K562 (cell line): ENCODE measurements around the gene DNASE2. TPM values are rescaled to one million over a fixed set of nuclear protein-coding genes. Genes with fewer than 3 reads are reported as not detected.
A peak's percentile ranks its signal among the peaks of the same experiment; 100 is the strongest.

ENCODE experiments used
- ATAC-seq: fragments of 200-7000 bp; cut with Tn5 transposase; 3 replicates; pipeline ENCODE4 v1.9.1; 2020; ENCODE audit warnings: moderate library complexity
- BruUV-seq: library from RNA; stranded (reverse); fragments of 400-500 nt; replicated peaks from 2 replicates; lab custom pipeline; 2021; lab: Mats Ljungman, UMichigan
- CTCF ChIA-PET: fragments of 300-600 bp; formaldehyde crosslinking; extraction: SDS; loops from one replicate; lab custom pipeline; 2021; ENCODE audit warnings: low intra/inter-chr PET ratio; lab: Yijun Ruan, JAX
- POLR2A ChIA-PET: fragments of 300-600, 350-650 bp; sonication (Branson Sonifier 250); formaldehyde crosslinking; extraction: SDS; loops from one replicate; lab custom pipeline; 2021; ENCODE audit warnings: antibody characterized with exemption, inconsistent platforms; lab: Yijun Ruan, JAX
- DNase-seq, 4 experiments: peaks; one replicate each; pipeline versions ENCODE4 v3.0.0 to v3.0.0-alpha.2; 2011 to 2018; ENCODE audit warnings: low spot score in 3 of 4, mixed read lengths in 3 of 4; ENCODE audit errors: extremely low read depth in 1 of 4
- FAIRE-seq: peaks from 2 replicates; lab custom pipeline; 2011; peaks lifted over from hg19 to GRCh38; lab: Jason Lieb, UNC
- H2AFZ ChIP-seq: 2 replicates; pipeline ENCODE4 v1.6.0; 2011; ENCODE audit warnings: low read depth, low read length, control low read depth, inconsistent platforms
- H3K27ac ChIP-seq: fragments of 200-600 bp; 3 replicates; pipeline ENCODE4 v1.8.0; 2011; ENCODE audit warnings: low read depth, mild to moderate bottlenecking, control low read depth, inconsistent platforms, low read length, moderate library complexity, mixed read lengths; ENCODE audit errors: extremely low read depth
- H3K27me3 ChIP-seq, 2 experiments: fragments of 300-600 bp in 1 of 2; 2 replicates in 1 of 2; 3 replicates in 1 of 2; pipeline versions ENCODE4 v1.6.0 to v1.8.0; 2011; ENCODE audit warnings: inconsistent platforms in 2 of 2, low read length in 2 of 2, mild to moderate bottlenecking in 1 of 2, mixed read lengths in 1 of 2, moderate library complexity in 1 of 2; ENCODE audit not compliant: control insufficient read depth in 2 of 2, insufficient read depth in 2 of 2
- H3K36me3 ChIP-seq: fragments of 300-600 bp; 3 replicates; pipeline ENCODE4 v1.8.0; 2011; ENCODE audit warnings: mild to moderate bottlenecking, low read length, inconsistent platforms; ENCODE audit not compliant: control insufficient read depth, insufficient read depth
- H3K4me1 ChIP-seq, 2 experiments: fragments of 200-600 bp in 1 of 2; replicated peaks in 1 of 2; 2 replicates in 1 of 2; 3 replicates in 1 of 2; pipeline versions ENCODE4 v1.5.1 to v1.8.0; 2011; ENCODE audit warnings: inconsistent platforms in 2 of 2, low read length in 2 of 2, mild to moderate bottlenecking in 1 of 2, mixed read lengths in 1 of 2, moderate library complexity in 1 of 2; ENCODE audit not compliant: control insufficient read depth in 2 of 2, insufficient read depth in 2 of 2
- H3K4me2 ChIP-seq: 2 replicates; pipeline ENCODE4 v1.6.1; 2011; ENCODE audit warnings: low read length, control low read depth, inconsistent platforms, mixed read lengths; ENCODE audit not compliant: insufficient read depth
- H3K4me3 ChIP-seq: fragments of 200-600 bp; sonication (generic), shearing (Covaris generic); 2 replicates; pipeline ENCODE4 v1.5.1; 2016; ENCODE audit warnings: control low read depth, inconsistent platforms
- H3K79me2 ChIP-seq: fragments of 200-600 bp; 3 replicates; pipeline ENCODE4 v1.8.0; 2011; ENCODE audit warnings: low read length, inconsistent platforms; ENCODE audit not compliant: control insufficient read depth, insufficient read depth
- H3K9ac ChIP-seq, 2 experiments: 2 replicates each; pipeline versions ENCODE4 v1.6.0 to v1.6.1; 2011; ENCODE audit warnings: low read depth in 2 of 2, low read length in 2 of 2, control low read depth in 1 of 2, inconsistent platforms in 1 of 2, mild to moderate bottlenecking in 1 of 2, mixed read lengths in 1 of 2; ENCODE audit not compliant: insufficient read depth in 1 of 2
- H3K9me1 ChIP-seq: one replicate; pipeline ENCODE4 v1.6.0; 2011; ENCODE audit warnings: inconsistent platforms, mild to moderate bottlenecking, low read length, moderate library complexity; ENCODE audit not compliant: control insufficient read depth, insufficient read depth
- H3K9me3 ChIP-seq: replicated peaks from 2 replicates; pipeline ENCODE4 v1.5.1; 2011; ENCODE audit warnings: low read depth, low read length, inconsistent platforms; ENCODE audit not compliant: control insufficient read depth, insufficient read depth
- H4K20me1 ChIP-seq: replicated peaks from 2 replicates; pipeline ENCODE4 v1.6.1; 2011; ENCODE audit warnings: low read length, inconsistent platforms, mixed read lengths; ENCODE audit not compliant: control insufficient read depth, insufficient read depth
- BMI1 ChIP-seq: fragments of 150-350 bp; IDR thresholded peaks from 2 replicates; pipeline ENCODE4 v1.6.1; 2014; ENCODE audit warnings: low read length
- C11orf30 ChIP-seq: fragments of 450-650 bp; IDR thresholded peaks from 2 replicates; pipeline ENCODE4 v1.6.1; 2016; ENCODE audit warnings: low read depth, mild to moderate bottlenecking
- CBX3 ChIP-seq, 2 experiments: IDR thresholded peaks; 1 replicate in 1 of 2; 2 replicates in 1 of 2; pipeline ENCODE4 v1.6.1; 2012; ENCODE audit warnings: inconsistent platforms in 2 of 2, low read length in 2 of 2, borderline replicate concordance in 1 of 2, control low read depth in 1 of 2
- E2F5 ChIP-seq: sonication (generic); formaldehyde crosslinking; IDR thresholded peaks from 2 replicates; pipeline ENCODE4 v1.8.0; 2022; ENCODE audit warnings: mild to moderate bottlenecking, missing genetic modification reagents
- E2F6 ChIP-seq, 2 experiments: IDR thresholded peaks; 2 replicates each; pipeline ENCODE4 v1.6.1; 2011; ENCODE audit warnings: borderline replicate concordance in 1 of 2, control low read depth in 1 of 2, low read depth in 1 of 2, low read length in 1 of 2, mild to moderate bottlenecking in 1 of 2, mixed read lengths in 1 of 2, moderate library complexity in 1 of 2; ENCODE audit not compliant: insufficient read depth in 1 of 2, insufficient read length in 1 of 2, poor library complexity in 1 of 2, severe bottlenecking in 1 of 2; ENCODE audit errors: extremely low read depth in 1 of 2
- EP400 ChIP-seq: fragments of 450-650 bp; IDR thresholded peaks from 2 replicates; pipeline ENCODE4 v1.6.1; 2017; ENCODE audit warnings: antibody characterized with exemption, mild to moderate bottlenecking, moderate library complexity
- GTF2F1 ChIP-seq: IDR thresholded peaks from 2 replicates; pipeline ENCODE4 v1.6.1; 2011; ENCODE audit warnings: low read depth, low read length, improper control_type of control experiment
- KHSRP ChIP-seq: fragments of 450-650 bp; IDR thresholded peaks from 2 replicates; pipeline ENCODE4 v1.6.1; 2017
- MAFF ChIP-seq: IDR thresholded peaks from 2 replicates; pipeline ENCODE4 v1.6.1; 2012; ENCODE audit warnings: low read length, improper control_type of control experiment
- MAFG ChIP-seq: fragments of 450-650 bp; conservative IDR thresholded peaks from 2 replicates; pipeline ENCODE4 v1.6.1; 2016; ENCODE audit warnings: missing genetic modification characterization, missing compliant biosample characterization
- MAFK ChIP-seq: IDR thresholded peaks from 2 replicates; pipeline ENCODE4 v1.6.1; 2011; ENCODE audit warnings: low read length, improper control_type of control experiment
- POLR2A ChIP-seq: fragments of 450-650 bp; conservative IDR thresholded peaks from 2 replicates; pipeline ENCODE4 v1.6.1; 2016
- POLR3G ChIP-seq: IDR thresholded peaks from 2 replicates; pipeline ENCODE4 v1.6.1; 2011; ENCODE audit not compliant: insufficient read length, insufficient replicate concordance; ENCODE audit errors: extremely low read depth
- ZFP91 ChIP-seq: sonication (generic); formaldehyde crosslinking; IDR thresholded peaks from 2 replicates; pipeline ENCODE4 v1.8.0; 2022; ENCODE audit warnings: mild to moderate bottlenecking, missing genetic modification reagents
- ZNF124 ChIP-seq: sonication (generic); formaldehyde crosslinking; IDR thresholded peaks from 2 replicates; pipeline ENCODE4 v1.8.1; 2022; ENCODE audit warnings: missing genetic modification reagents
- ZNF316 ChIP-seq: fragments of 450-650 bp; IDR thresholded peaks from 2 replicates; pipeline ENCODE4 v1.6.1; 2016
- ZNF324 ChIP-seq: fragments of 250-450 bp; sonication (Bioruptor Pico); IDR thresholded peaks from 2 replicates; pipeline ENCODE4 v1.4.0; 2020; ENCODE audit warnings: mild to moderate bottlenecking
- ZNF518B ChIP-seq: fragments of 250-450 bp; sonication (Bioruptor Pico); IDR thresholded peaks from 2 replicates; pipeline ENCODE4 v1.5.0; 2021; ENCODE audit warnings: mild to moderate bottlenecking, moderate library complexity
- WGBS: fragments of 100-300 bp; shearing (Covaris generic); methylation state at CpG from one replicate; pipeline ENCODE4 v1.1.6; 2016; ENCODE audit warnings: low coverage, mixed read lengths; ENCODE audit not compliant: insufficient coverage; ENCODE audit errors: missing lambda C conversion rate; 5-methylcytosine and 5-hydroxymethylcytosine counted together
- in situ Hi-C: fragments of 300-500 bp; cut with MboI; formaldehyde crosslinking; loops from 4 replicates; pipeline ENCODE4 v1.15.0; 2018; ENCODE audit warnings: inconsistent platforms, mixed read lengths
- intact Hi-C: fragments of 100-400 bp; cut with micrococcal nuclease; formaldehyde crosslinking; loops from 2 replicates; pipeline ENCODE4 v1.14.2; 2022
- polyA plus RNA-seq, 8 experiments: library from polyadenylated mRNA; depleted of rRNA in 4 of 8; stranded (reverse) in 5 of 8; unstranded in 3 of 8; fragments of >200 nt; fragmentation: Nextera tagmentation in 2 of 8; fragmentation: Illumina TruSeq in 1 of 8; extraction: Ambion mirVana in 2 of 8; extraction: Trizol in 1 of 8; gene quantifications; 2 replicates each; pipeline versions ENCODE4 v1.2.1 to v1.2.3, GENCODE V29; 2011 to 2014; ENCODE audit warnings: inconsistent platforms in 1 of 8, missing spikeins in 1 of 8
- total RNA-seq, 7 experiments: library from RNA; depleted of rRNA in 6 of 7; stranded (reverse); fragments of >200 nt in 6 of 7; fragmentation: Illumina TruSeq in 2 of 7; extraction: Trizol in 2 of 7; gene quantifications; 2 replicates each; pipeline versions ENCODE4 v1.2.1 to v1.2.3, GENCODE V29; 2011 to 2021; ENCODE audit warnings: low replicate concordance in 1 of 7

DNASE2 gene
- total and polyA plus RNA-seq, 9 of the 15 experiments (the other 6 are each of a cell fraction or from before 2014, with no cell fraction given), result 4.4 to 27.0 (median 20.2) TPM

- Histone ChIP-seq H3K4me2 (no peak overlapping the region), H3K36me3 (peaks cover 55% of the 10 kb centered on the region; the same call in 2 of the 3 replicates), H3K9me1 (no peaks in the 10 kb centered on the region), H3K79me2 (0 out of 3 replicates have a peak, but pooled peaks cover under 1% of the 10 kb centered on the region), H3K27me3 (no peaks in the 10 kb centered on the region), H3K9ac (no peak overlapping the region), H3K4me3 (no peak overlapping the region), H4K20me1 (no peaks in the 10 kb centered on the region), H3K4me1 (peaks cover 4 to 31% of the 10 kb centered on the region in 2 experiments; a peak in 3 of 5 replicates), H3K27ac (no peak overlapping the region), H3K9me3 (no peaks in the 10 kb centered on the region), H2AFZ (no peak overlapping the region)
- FAIRE-seq, result no peak
- intact Hi-C loops, result no loop called here
- no TSS peak for BruUV-seq
- in situ Hi-C loops, result no loop called here
- ChIA-PET POLR2A (no interaction called here), CTCF (no interaction called here)
- WGBS, result 100% methylated on average over 4 of the region's 4 CpGs
- ATAC-seq, result no peak
- no peak for DNase-seq
- TF ChIP-seq MAFG (tag) (peak; percentile 56), BMI1 (no peak), CBX3 (IDR thresholded peaks at IDR 0.05; ENCODE audit: borderline replicate concordance in 1 of 2, low read length in 2 of 2) (no peak), C11orf30 (peak; percentile 74), ZNF324 (no peak), MAFF (peak; percentile 54; the same call in 1 of the 2 replicates), MAFK (peak; percentile 47; the same call in 1 of the 2 replicates), ZNF124 (no peak), KHSRP (no peak), ZNF316 (peak; percentile 85), E2F6 (IDR thresholded peaks at IDR 0.05; ENCODE audit: borderline replicate concordance in 1 of 2, extremely low read depth in 1 of 2, insufficient read depth in 1 of 2, insufficient read length in 1 of 2, low read depth in 1 of 2, low read length in 1 of 2, poor library complexity in 1 of 2, severe bottlenecking in 1 of 2) (no peak), POLR3G (no peak), EP400 (no peak), ZNF518B (CRISPR knock-in tag) (no peak), GTF2F1 (no peak), POLR2A (peak; percentile 34; the same call in 1 of the 2 replicates), E2F5 (CRISPR knock-in tag) (no peak), ZFP91 (no peak)
Observed at GRCh38 chr19:12922959-12923358, 41.7 kb upstream of the DNASE2 start.
